NCI-H2029 (cell line): ENCODE results near the gene NAE1.
"Not testable (repeated sequence)": the region's sequence is repeated elsewhere in the genome, so short reads cannot be mapped to it uniquely, and the experiment has no call there.

Experiments used
- DNase-seq: peaks from one replicate; lab custom pipeline; 2025; lab: John Stamatoyannopoulos, UW

NAE1 gene

GRCh38 chr16:66830422-66831404, at the start of gene NAE1:
Gene NAE1, minus strand, starts transcription at chr16:66830976. Its CDS starts 77 bp downstream, at chr16:66830899.
- peak; percentile 35 for DNase-seq

GRCh38 chr16:66878067-66878466, 47.3 kb upstream of the NAE1 start:
- no peak for DNase-seq

- DNase-seq, result no peak
Observed at GRCh38 chr16:66874079-66874775, 43.5 kb upstream of the NAE1 start.

- no peak for DNase-seq
Observed at GRCh38 chr16:66873685-66874055, 42.9 kb upstream of the NAE1 start.

- peak; percentile 48 for DNase-seq
Observed at GRCh38 chr16:66872943-66873684, 42.3 kb upstream of the NAE1 start.

- no peak for DNase-seq
Observed at GRCh38 chr16:66872559-66872942, 41.8 kb upstream of the NAE1 start.

GRCh38 chr16:66871840-66872239, 41.1 kb upstream of the NAE1 start:
- no peak for DNase-seq

GRCh38 chr16:66871363-66871762, 40.6 kb upstream of the NAE1 start:
- DNase-seq, result not testable (repeated sequence)

- no peak for DNase-seq
Observed at GRCh38 chr16:66869424-66869823, 38.6 kb upstream of the NAE1 start.

GRCh38 chr16:66863707-66864106, 32.9 kb upstream of the NAE1 start:
- DNase-seq, result no peak

GRCh38 chr16:66862023-66862520, 31.3 kb upstream of the NAE1 start:
- no peak for DNase-seq

GRCh38 chr16:66859397-66860068, 28.8 kb upstream of the NAE1 start:
- DNase-seq, result peak; percentile 9

GRCh38 chr16:66858740-66859396, 28.1 kb upstream of the NAE1 start:
- DNase-seq, result peak; percentile 80

- DNase-seq, result no peak
Observed at GRCh38 chr16:66857437-66857836, 26.7 kb upstream of the NAE1 start.

- DNase-seq, result no peak
Observed at GRCh38 chr16:66856801-66857200, 26.0 kb upstream of the NAE1 start.

GRCh38 chr16:66856184-66856730, 25.5 kb upstream of the NAE1 start:
- DNase-seq, result no peak

GRCh38 chr16:66853261-66854139, 22.7 kb upstream of the NAE1 start:
- no peak for DNase-seq

GRCh38 chr16:66851166-66851964, 20.6 kb upstream of the NAE1 start:
- no peak for DNase-seq
